OCI-LY7 (cell line): Measurements from ENCODE around the gene DRGX.

Source experiments
- CTCF ChIP-seq: fragments of 200-600 bp; sonication (generic); conservative IDR thresholded peaks from 2 replicates; pipeline ENCODE4 v1.5.1; 2014; ENCODE audit warnings: mild to moderate bottlenecking, antibody characterized with exemption, low read length, moderate library complexity, mixed read lengths
- EZH2phosphoT487 ChIP-seq: fragments of 200-600 bp; sonication (generic); IDR thresholded peaks from 2 replicates; pipeline ENCODE4 v1.6.1; 2018; ENCODE audit warnings: low read depth, borderline replicate concordance, mild to moderate bottlenecking, mixed run types, antibody characterized with exemption, low read length, moderate library complexity, mixed read lengths

- TF ChIP-seq CTCF (no peak), EZH2phosphoT487 (no peak)
Measured at GRCh38 chr10:49435225-49435624, 39.3 kb upstream of the DRGX start.
